Measurements from ENCODE around the gene CNNM3.

The CNNM3 gene

DNA sequence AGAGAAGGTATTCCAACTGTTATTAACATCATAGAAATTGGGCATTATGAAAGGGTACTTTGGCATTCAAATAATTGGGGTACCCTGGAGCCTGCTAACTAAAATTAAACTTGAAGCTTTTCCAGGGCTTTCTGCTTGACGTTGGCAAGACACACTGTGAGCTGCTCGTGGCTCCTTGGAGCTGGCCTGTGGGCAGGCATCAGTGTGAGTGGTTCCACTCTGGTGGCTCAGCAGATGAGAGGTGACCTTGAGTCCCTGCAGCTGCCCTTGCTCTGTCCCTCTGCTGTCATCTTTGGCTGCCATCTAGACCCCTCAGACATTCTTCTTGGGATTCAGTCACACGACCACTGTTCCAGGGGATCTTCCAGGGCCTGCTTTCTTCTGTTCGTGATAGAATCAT, 6.7 kb downstream of the CNNM3 start:
- H3K27ac ChIP-seq: 0 out of 2 replicates have a peak overlapping the region, but pooled peaks have one; percentile 40
- TF ChIP-seq, protein P1, sequence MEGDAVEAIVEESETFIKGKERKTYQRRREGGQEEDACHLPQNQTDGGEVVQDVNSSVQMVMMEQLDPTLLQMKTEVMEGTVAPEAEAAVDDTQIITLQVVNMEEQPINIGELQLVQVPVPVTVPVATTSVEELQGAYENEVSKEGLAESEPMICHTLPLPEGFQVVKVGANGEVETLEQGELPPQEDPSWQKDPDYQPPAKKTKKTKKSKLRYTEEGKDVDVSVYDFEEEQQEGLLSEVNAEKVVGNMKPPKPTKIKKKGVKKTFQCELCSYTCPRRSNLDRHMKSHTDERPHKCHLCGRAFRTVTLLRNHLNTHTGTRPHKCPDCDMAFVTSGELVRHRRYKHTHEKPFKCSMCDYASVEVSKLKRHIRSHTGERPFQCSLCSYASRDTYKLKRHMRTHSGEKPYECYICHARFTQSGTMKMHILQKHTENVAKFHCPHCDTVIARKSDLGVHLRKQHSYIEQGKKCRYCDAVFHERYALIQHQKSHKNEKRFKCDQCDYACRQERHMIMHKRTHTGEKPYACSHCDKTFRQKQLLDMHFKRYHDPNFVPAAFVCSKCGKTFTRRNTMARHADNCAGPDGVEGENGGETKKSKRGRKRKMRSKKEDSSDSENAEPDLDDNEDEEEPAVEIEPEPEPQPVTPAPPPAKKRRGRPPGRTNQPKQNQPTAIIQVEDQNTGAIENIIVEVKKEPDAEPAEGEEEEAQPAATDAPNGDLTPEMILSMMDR (IDR thresholded peaks at IDR 0.05): no peak
- no peak for TF ChIP-seq ZFX (IDR thresholded peaks at IDR 0.05; ENCODE audit: borderline replicate concordance)

DNA sequence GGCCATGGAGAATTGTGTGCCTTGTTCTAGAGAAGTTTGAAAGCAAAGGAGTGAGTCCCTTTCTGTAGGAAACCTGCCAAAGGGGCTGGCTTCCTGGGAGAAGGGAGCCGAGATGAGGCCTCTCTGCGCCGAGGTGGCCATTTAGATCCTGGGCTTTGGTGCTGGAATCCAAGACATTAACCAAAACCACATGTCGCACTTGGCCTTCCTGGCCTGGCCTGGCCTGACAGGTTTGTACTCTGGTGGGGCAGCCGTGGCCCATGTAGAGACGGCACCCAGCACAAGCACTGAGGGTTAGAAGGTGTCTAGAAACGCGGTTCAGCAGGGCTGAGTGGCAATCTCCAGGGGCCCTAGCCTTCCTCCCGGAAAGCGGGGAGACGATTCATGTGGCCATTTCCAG, 7.1 kb downstream of the CNNM3 start:
- no peak for TF ChIP-seq ZFX (IDR thresholded peaks at IDR 0.05; ENCODE audit: borderline replicate concordance)
- TF ChIP-seq, protein P1 (IDR thresholded peaks at IDR 0.05): no peak
- peak overlapping the region; percentile 40; the same call in 1 of the 2 replicates for H3K27ac ChIP-seq

DNA sequence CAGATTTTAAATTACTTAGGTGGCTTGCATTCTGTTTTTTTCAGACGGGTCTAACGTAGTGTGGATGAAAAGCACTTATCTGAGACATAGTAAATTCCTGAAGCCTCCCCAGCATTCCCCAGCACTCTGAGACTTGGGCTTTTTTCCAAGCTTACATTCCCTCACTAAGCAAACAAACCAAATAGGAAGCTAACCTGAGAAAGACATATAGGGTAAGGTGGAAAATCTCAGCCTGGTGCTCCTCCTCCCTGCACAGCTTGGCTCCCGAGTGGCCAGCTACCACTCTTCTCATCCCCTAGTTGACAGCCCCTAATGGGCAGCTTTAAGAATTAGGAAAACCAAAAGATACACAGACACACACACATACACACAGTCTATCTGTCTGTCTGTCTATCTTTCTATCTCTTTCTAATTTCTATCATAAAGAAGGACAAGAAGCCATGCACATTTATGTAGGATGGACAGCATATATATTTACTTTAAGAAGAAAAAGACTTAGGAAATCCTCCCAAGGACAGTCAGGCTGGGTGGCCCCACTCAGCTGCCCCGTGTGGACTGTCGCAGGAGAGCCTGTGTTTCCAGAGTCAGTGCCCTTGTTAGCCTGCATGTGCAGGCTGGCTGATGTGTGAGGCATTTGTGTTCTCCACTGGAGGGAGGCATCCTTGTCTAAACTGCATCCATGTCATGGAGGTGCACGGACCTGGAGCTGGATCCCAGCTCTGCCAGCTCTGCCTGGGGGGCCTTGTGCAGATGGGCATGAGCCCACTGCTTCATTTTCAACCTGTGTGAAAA, 8.2 kb downstream of the CNNM3 start:
- TF ChIP-seq, protein P1 (IDR thresholded peaks at IDR 0.05): no peak
- no peak for TF ChIP-seq ZFX (IDR thresholded peaks at IDR 0.05; ENCODE audit: borderline replicate concordance)
- H3K27ac ChIP-seq: peak overlapping the region; percentile 40

DNA sequence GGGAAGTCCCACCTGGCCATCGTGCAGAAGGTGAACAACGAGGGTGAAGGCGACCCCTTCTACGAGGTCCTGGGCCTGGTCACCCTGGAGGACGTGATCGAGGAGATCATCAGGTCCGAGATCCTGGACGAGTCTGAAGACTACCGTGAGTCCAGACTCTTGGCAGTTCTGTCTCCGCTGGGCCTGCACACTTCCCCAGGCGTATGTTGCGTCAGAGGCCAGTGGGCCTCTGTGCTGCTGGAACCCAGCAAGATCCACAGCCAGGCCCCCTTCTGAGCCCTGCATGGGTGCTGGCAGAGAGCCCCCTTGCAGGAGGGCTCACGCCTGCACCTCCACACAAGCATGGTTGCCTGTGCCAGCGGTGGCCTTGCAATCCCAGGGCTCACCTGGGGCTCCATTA, 9.0 kb downstream of the CNNM3 start:
- no peak for TF ChIP-seq ZFX (IDR thresholded peaks at IDR 0.05; ENCODE audit: borderline replicate concordance)
- TF ChIP-seq, protein P1 (IDR thresholded peaks at IDR 0.05): no peak
- no peak overlapping the region for H3K27ac ChIP-seq

DNA sequence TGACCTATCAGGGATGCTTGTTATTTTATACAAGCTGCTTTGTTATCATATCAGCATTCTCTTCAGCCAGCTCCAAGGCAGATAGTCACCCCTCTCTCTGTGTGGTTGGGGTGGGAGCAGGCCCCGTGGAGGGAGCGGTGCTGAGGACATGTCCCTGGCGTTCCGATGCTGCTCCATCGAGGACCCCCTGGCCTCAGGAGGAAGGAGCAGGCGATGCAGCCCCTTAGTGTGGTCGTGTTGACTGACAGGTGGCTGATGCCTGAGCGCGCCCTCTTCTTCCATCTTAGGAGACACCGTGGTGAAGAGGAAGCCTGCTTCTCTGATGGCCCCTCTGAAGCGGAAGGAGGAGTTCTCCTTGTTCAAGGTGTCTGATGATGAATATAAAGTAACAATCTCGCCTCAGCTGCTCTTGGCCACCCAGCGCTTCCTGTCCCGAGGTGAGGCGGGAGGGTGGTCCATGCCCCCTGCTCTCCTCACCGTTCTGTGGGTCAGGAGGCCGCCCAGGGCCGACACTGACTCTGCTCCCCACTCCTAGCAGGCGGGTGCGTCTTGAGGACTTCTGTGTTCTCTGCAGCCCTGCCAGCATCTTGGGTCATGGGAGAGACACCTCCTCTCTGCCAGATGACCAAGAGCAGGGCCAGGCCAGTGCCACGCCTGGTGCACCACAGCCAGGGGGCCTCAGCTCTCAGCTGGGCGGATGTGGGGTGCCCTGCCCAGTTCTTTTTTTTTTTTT, 10.6 kb downstream of the CNNM3 start:
- H3K27ac ChIP-seq: no peak overlapping the region
- TF ChIP-seq, protein P1 (IDR thresholded peaks at IDR 0.05): no peak
- no peak for TF ChIP-seq ZFX (IDR thresholded peaks at IDR 0.05; ENCODE audit: borderline replicate concordance)

DNA sequence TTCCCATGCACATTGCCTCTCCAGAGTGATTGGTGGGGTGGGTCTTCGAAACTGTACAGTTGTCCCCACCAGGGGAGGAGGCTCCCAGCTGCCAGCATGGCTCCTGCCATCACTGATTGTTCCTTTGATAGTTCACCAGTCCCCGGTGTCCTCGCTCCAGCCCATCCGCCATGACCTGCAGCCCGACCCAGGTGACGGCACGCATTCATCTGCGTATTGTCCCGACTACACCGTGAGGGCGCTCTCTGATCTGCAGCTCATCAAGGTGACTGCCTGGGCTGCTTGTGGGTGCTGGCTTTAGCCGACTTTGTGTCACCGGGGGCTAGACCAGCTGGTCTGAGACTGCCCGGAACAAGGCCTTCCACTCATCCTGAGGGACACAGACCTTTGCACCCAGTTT, 12.4 kb downstream of the CNNM3 start:
- no peak for TF ChIP-seq ZFX (IDR thresholded peaks at IDR 0.05; ENCODE audit: borderline replicate concordance)
- TF ChIP-seq, protein P1 (IDR thresholded peaks at IDR 0.05): no peak
- no peak overlapping the region for H3K27ac ChIP-seq

DNA sequence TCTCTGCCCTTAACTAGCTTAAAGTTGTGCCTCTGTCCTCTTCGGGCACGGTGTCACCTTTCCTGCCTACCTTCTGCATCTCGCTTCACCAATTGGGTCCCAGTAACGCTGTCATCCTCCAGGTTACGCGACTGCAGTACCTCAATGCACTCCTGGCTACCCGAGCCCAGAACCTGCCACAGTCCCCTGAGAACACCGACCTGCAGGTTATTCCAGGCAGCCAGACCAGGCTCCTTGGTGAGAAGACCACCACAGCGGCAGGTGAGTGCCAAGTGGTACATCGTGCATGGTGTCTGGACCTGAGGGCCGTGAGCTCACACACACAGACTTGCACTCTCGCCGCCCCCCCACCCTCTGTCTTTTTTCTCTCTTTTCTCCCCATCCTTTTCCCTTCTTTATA, 12.8 kb downstream of the CNNM3 start:
- TF ChIP-seq, protein P1 (IDR thresholded peaks at IDR 0.05): no peak
- no peak for TF ChIP-seq ZFX (IDR thresholded peaks at IDR 0.05; ENCODE audit: borderline replicate concordance)

More for the DNA sequence above, 12.8 kb downstream of the CNNM3 start:
- H3K27ac ChIP-seq: no peak overlapping the region
